Esophagus (tissue), 2 donors: ENCODE measurements around the gene GPHN. TPM values are rescaled to one million over a fixed set of nuclear protein-coding genes. Genes with fewer than 3 reads are reported as not detected.
A peak's percentile ranks its signal among the peaks of the same experiment; 100 is the strongest.

ENCODE experiments used
- H3K27ac ChIP-seq, 2 donors: one replicate each; pipeline ENCODE4 v1.5.1; 2013; ENCODE audit warnings: low read depth in 2 of 2, mild to moderate bottlenecking in 2 of 2, inconsistent platforms in 1 of 2, low read length in 1 of 2, moderate library complexity in 1 of 2
- H3K27me3 ChIP-seq, 2 donors: one replicate each; pipeline ENCODE4 v1.6.1; 2013; ENCODE audit warnings: low read length in 2 of 2, control low read depth in 1 of 2, mild to moderate bottlenecking in 1 of 2; ENCODE audit not compliant: insufficient read depth in 2 of 2, control insufficient read depth in 1 of 2
- H3K36me3 ChIP-seq, 2 donors: one replicate each; pipeline ENCODE4 v1.6.1; 2013; ENCODE audit warnings: low read length in 1 of 2; ENCODE audit not compliant: control insufficient read depth in 2 of 2, insufficient read depth in 2 of 2
- H3K4me1 ChIP-seq, 2 donors: one replicate each; pipeline ENCODE4 v1.6.1; 2013; ENCODE audit warnings: low read length in 1 of 2; ENCODE audit not compliant: control insufficient read depth in 2 of 2, insufficient read depth in 2 of 2
- H3K4me3 ChIP-seq, 2 donors: one replicate each; pipeline ENCODE4 v1.5.1; 2013; ENCODE audit warnings: low read length in 2 of 2, mild to moderate bottlenecking in 2 of 2, low read depth in 1 of 2, moderate library complexity in 1 of 2
- H3K9me3 ChIP-seq, 2 donors: one replicate each; pipeline ENCODE4 v1.6.1; 2013; ENCODE audit warnings: mild to moderate bottlenecking in 2 of 2, low read depth in 1 of 2, low read length in 1 of 2, moderate library complexity in 1 of 2; ENCODE audit not compliant: control insufficient read depth in 2 of 2, insufficient read depth in 1 of 2
- WGBS, 2 donors: extraction: QIAGEN DNeasy Blood & Tissue Kit; methylation state at CpG; one replicate each; pipeline ENCODE4 v1.1.7; 2013; 5-methylcytosine and 5-hydroxymethylcytosine counted together
- polyA plus RNA-seq, 2 donors: library from polyadenylated mRNA; stranded (reverse); fragments of 200-250 nt; gene quantifications; one replicate each; pipeline ENCODE4 v1.2.3, GENCODE V29; 2013
- donor health status: healthy with polysubstance abuse.
- donor health status: Bipolar disorder and iron deficiency.

The GPHN gene
- polyA plus RNA-seq, 2 donors, result 9.8 to 19.8 TPM

DNA sequence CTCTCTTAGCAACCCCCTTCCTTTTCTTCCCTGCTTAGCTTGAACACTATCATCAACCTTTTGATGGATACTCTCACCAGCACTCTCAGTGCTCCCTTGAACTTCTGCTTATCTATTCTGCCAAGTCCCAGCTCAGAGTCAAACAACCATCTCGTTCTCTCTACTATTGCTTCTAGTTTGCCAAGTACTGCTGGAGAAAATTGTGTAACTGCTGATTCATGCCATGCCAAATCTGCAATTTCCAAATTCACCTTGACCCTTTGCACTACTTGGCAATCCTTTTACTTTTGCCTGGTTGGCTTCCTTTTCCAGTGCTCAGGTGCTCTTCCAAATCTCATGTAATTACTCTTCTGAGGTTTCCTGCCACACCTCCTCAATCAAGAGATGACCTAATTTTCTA is 24.6 kb upstream of the GPHN start:
- Histone ChIP-seq H3K4me3 (no peak overlapping the region), H3K9me3 (no peaks in the 10 kb centered on the region), H3K4me1 (no peaks in the 10 kb centered on the region), H3K36me3 (no peaks in the 10 kb centered on the region), H3K27ac (no peak overlapping the region), H3K27me3 (no peaks in the 10 kb centered on the region)
- WGBS, 2 donors, result 15 to 23% methylated on average over 1 of the region's 1 CpG

DNA sequence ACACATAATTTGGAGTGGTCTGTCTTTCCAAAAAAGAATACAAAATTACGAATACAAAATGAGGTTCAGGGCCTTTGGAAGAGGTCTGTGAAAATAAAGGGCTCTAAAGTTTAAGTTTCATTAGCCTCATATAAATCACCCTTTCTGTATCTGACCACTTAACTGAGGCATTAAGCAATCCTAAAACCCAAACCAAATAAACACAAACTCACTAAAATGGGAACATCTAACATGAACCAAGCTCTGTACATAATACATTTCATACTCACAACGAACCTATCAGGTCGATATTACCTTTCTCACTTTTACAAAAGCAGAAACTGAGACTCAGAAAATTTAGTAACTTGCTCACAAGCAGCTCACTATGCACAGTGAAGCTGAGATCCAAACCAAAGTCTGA is 22.9 kb upstream of the GPHN start:
- no peaks in the 10 kb centered on the region for H3K27me3 ChIP-seq
- H3K27ac ChIP-seq, result no peak overlapping the region
- WGBS, 2 donors, result 62 to 83% methylated on average over 3 of the region's 3 CpGs
- no peaks in the 10 kb centered on the region for H3K36me3 ChIP-seq
- no peaks in the 10 kb centered on the region for H3K4me1 ChIP-seq
- no peak overlapping the region for H3K4me3 ChIP-seq
- H3K9me3 ChIP-seq, result no peaks in the 10 kb centered on the region

DNA sequence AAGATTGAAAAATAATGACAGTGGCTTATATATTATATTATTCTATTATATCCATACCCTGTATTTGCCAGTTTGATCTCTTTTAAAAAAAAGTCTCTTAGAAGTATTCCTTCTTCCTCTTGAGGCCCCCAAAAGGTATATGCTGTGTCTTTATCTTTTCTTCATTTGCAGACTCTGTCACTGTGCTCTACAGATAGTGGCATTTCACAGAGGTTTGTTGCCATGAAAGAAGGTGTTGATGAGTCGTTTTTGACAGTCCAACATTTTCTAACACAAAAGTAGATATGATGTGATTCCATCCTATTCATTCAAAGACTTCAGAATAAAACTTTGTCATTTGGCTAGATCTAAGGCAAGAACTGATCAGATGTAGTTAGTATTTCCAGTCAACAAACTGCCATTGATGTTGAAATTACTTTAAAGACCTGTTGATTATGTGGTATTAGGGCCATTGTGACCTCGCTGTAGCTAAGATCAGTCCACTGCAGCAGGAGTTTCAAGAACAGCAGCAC is 22.0 kb upstream of the GPHN start, which contains the start of gene CCDC196:
CCDC196 (plus strand) TSS at position 462 of the 512 bp plus-strand sequence. CDS start 132 bp downstream, outside the sequence.
- Histone ChIP-seq H3K4me1 (no peaks in the 10 kb centered on the region), H3K9me3 (no peaks in the 10 kb centered on the region), H3K4me3 (no peak within 1 kb of the TSS), H3K27me3 (no peaks in the 10 kb centered on the region), H3K36me3 (no peaks in the 10 kb centered on the region), H3K27ac (no peak within 1 kb of the TSS)
- 71 to 79% methylated on average over 2 of the region's 2 CpGs for WGBS, 2 donors

DNA sequence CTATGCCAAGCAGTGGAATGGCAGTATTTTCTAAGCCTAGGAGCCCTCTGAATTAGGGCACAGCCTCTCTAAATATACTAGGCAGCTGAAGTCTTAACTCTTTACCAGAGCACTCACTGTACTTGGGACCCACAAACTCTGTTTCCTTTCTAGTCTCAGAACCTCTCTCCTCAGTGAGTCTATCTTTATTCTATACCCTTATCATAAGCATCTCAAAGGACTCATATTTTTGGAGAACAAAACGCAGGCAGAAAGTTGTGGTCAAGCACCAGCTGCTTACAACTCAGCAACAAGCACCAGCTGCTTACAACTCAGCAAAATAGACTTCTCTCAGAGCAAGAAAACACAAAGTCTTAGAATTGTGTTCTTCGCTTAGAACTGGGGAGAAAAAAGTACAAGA is 20.8 kb upstream of the GPHN start:
- no peak overlapping the region for H3K4me3 ChIP-seq
- H3K9me3 ChIP-seq, result no peaks in the 10 kb centered on the region
- no peak overlapping the region for H3K27ac ChIP-seq
- WGBS, 2 donors, result 82 to 85% methylated on average over 2 of the region's 2 CpGs
- no peaks in the 10 kb centered on the region for H3K4me1 ChIP-seq
- H3K27me3 ChIP-seq, result no peaks in the 10 kb centered on the region
- no peaks in the 10 kb centered on the region for H3K36me3 ChIP-seq

DNA sequence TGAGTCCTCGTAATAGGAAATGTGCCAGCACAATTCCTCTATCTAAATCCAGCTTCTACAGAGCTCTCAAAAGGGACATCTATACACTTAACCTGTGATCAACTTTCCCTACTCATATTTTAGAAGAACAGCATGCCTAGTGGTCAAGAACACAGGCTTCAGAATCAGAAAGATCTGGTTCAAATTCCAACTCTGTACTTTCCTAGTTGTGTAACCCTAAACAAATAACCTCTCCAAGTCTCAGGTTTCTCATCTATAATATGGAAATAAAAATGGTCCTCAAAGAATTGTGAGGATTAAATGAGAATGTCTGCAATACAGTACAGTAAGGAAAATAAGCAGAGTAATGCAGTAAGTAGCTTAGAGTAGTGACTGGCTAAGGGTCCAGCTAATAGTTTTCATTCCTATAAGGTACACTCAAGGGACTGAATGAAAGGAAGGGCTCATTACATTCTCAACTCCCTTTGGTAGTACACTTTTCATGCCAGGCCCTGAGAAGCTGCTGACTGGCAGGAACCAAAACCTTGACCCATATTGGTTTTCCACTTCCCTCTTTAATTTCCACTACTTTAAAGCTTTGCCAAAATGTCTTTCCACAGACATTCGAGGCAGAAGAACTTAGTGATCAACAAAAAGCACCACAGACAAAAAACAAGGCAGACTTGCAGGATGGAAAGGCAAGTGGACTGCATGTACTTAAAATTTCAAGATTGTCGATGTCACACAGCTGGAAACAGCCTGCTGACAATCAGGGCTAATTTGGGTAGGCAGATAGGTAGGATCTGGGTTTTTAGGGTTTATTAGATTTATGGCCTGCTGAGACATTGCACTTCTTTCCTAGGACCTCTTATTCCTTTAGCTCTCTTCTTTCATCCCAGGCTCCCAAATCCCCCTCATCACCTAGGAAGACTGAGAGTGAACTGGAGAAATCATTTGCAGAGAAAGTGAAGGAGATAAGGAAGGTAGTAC is 17.5 kb upstream of the GPHN start:
- Histone ChIP-seq H3K27ac (no peak overlapping the region), H3K27me3 (no peaks in the 10 kb centered on the region), H3K9me3 (no peaks in the 10 kb centered on the region), H3K4me3 (no peak overlapping the region), H3K36me3 (no peaks in the 10 kb centered on the region), H3K4me1 (no peaks in the 10 kb centered on the region)
- 74 to 77% methylated on average over 3 of the region's 3 CpGs for WGBS, 2 donors

DNA sequence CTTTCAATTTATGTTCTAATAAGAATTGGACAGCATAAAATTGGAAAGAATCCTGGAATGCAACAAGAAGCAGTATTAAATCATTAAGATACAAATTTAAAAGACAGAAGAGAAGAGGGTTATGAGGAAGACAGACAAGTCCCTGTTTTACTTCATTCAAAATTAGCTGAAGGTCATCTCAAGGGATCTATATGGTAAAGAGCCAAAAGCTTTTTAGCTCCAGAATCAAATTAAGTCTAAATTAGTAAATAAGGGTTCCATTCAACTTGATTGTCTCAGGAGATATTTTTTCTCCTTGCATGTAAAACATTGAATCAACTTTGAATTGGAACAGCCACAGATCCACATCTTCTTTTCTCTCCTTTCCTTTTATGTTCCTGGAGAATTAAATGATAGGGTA is 14.2 kb upstream of the GPHN start:
- no peaks in the 10 kb centered on the region for H3K27me3 ChIP-seq
- no peak overlapping the region for H3K27ac ChIP-seq
- H3K4me3 ChIP-seq, result no peak overlapping the region
- H3K36me3 ChIP-seq, result no peaks in the 10 kb centered on the region
- H3K4me1 ChIP-seq, result no peaks in the 10 kb centered on the region
- H3K9me3 ChIP-seq, result no peaks in the 10 kb centered on the region

DNA sequence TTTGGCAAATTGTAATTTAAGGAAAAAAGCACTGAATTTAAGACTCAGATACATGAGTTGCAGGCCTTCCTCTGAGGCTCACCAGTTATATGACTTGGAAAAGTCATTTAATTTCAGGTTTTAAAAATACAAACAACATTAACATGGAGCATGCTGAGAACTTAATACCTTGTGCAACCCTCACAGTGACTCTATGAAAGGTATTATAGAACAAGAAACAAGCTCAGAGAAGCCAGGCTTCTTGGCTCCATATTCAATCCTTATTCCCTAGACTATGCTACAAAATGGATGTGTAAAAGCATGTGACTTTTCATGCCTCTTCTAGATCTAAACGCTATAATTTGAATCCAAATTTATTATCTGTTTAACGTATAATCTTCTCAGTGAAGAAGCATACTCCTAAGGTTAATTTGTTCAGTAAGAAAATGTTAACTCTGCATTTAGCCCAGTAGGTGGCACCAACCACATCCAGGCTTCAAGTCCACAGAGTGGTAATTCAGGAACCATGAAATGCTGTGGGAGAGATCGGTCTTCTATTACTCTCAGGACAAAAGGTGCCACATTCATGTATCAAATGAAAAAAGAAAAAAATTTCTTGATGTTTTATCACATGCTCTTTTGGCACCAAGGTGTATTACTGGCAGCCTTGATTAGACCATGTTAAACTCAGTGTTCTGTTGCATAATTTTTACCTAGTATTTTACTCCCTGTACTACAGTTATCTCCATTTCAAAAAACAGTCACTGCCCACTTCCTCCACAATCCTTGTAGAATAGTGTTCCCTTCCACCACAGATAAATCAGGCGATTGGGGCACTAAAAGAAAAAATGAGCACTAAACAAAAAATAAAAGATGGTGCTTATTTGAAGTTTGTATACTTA is 12.5 kb upstream of the GPHN start:
- H3K4me1 ChIP-seq, result no peaks in the 10 kb centered on the region
- no peak overlapping the region for H3K27ac ChIP-seq
- 3 to 4% methylated on average over 4 of the region's 4 CpGs for WGBS, 2 donors
- H3K4me3 ChIP-seq, result peak overlapping the region in 1 of 2 donors; percentile 5
- no peaks in the 10 kb centered on the region for H3K9me3 ChIP-seq
- H3K36me3 ChIP-seq, result no peaks in the 10 kb centered on the region
- no peaks in the 10 kb centered on the region for H3K27me3 ChIP-seq

DNA sequence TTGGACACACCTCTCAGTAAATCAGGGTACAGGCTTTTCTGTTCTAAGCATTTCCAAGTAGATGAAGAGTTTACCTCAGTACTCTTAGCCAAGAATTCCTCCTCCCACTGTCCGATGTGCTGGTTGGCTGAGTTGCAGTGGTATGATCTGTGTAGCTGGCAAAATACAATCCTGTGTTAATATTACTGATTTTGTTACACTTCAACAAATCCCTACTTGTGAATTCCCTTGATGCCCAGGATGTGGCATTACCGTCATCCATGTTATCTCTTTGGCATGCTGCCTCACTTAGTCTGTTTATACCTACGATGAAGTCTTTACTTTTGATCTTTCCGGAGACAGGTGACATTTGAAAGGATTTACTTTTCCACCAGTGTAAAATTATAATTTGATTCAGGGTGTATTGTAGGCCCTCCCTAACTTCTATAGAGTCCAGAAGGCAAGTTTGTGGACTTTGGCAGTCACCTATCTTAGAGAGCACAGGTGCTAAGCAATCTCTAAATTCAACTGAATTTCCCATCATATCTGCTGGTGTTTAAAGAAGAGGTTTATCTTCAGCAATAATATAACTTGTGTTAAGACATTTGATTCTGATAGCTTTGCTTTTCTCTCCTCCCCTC is 11.6 kb upstream of the GPHN start:
- Histone ChIP-seq H3K27ac (no peak overlapping the region), H3K36me3 (no peaks in the 10 kb centered on the region), H3K27me3 (no peaks in the 10 kb centered on the region), H3K4me3 (peak overlapping the region in 1 of 2 donors; percentile 5), H3K4me1 (no peaks in the 10 kb centered on the region), H3K9me3 (no peaks in the 10 kb centered on the region)
- WGBS, 2 donors, result 33 to 45% methylated on average over 4 of the region's 4 CpGs

DNA sequence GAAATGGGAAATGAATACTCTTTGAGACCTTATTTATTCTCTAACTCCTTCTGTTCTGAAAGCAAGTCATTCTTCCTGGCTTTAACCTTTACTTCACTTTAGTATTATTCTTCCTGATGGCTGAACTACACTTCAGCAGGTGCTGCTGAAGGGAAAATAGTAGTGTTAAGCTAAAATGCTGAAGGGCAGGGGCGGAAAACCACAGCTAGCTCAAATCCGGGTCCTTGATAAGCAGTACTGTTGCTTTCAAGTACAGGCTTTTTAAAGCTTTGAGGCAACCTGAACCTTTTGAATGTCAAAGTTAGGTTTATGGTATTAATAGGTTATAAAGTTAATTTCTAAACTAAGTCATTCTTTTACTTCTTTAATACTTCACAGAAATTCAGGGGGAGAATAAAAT is 11.0 kb upstream of the GPHN start:
- no peaks in the 10 kb centered on the region for H3K9me3 ChIP-seq

More for the DNA sequence above, 11.0 kb upstream of the GPHN start:
- no peaks in the 10 kb centered on the region for H3K4me1 ChIP-seq
- no peak overlapping the region for H3K27ac ChIP-seq
- no peak overlapping the region for H3K4me3 ChIP-seq
- WGBS, 2 donors, result 63 to 74% methylated on average over 2 of the region's 2 CpGs
- no peaks in the 10 kb centered on the region for H3K27me3 ChIP-seq
- H3K36me3 ChIP-seq, result no peaks in the 10 kb centered on the region
